ENCODE data around the gene CDKAL1.

Gene CDKAL1

GRCh38 chr6:21264288-21265033 lies 730.2 kb downstream of the CDKAL1 start:
- no peak overlapping the region for H3K4me3 ChIP-seq (ENCODE audit: low read depth, low read length)

- no peak overlapping the region for H3K4me3 ChIP-seq (ENCODE audit: low read depth, low read length)
Measured at GRCh38 chr6:21265034-21265729, 730.9 kb downstream of the CDKAL1 start.

GRCh38 chr6:21265730-21266044 lies 731.4 kb downstream of the CDKAL1 start:
- H3K4me3 ChIP-seq (ENCODE audit: low read depth, low read length): no peak overlapping the region

- H3K4me3 ChIP-seq (ENCODE audit: low read depth, low read length): no peak overlapping the region
Measured at GRCh38 chr6:21270636-21271201, 736.5 kb downstream of the CDKAL1 start.

GRCh38 chr6:21271428-21272155 lies 737.3 kb downstream of the CDKAL1 start:
- H3K4me3 ChIP-seq (ENCODE audit: low read depth, low read length): no peak overlapping the region

GRCh38 chr6:21273451-21273850 lies 739.2 kb downstream of the CDKAL1 start:
- H3K4me3 ChIP-seq (ENCODE audit: low read depth, low read length): no peak overlapping the region

GRCh38 chr6:21274851-21275250 lies 740.6 kb downstream of the CDKAL1 start:
- H3K4me3 ChIP-seq (ENCODE audit: low read depth, low read length): no peak overlapping the region

- no peak overlapping the region for H3K4me3 ChIP-seq (ENCODE audit: low read depth, low read length)
Measured at GRCh38 chr6:21277601-21278374, 743.5 kb downstream of the CDKAL1 start.

GRCh38 chr6:21278375-21278745 lies 744.1 kb downstream of the CDKAL1 start:
- H3K4me3 ChIP-seq (ENCODE audit: low read depth, low read length): no peak overlapping the region

- H3K4me3 ChIP-seq (ENCODE audit: low read depth, low read length): no peak overlapping the region
Measured at GRCh38 chr6:21279619-21280018, 745.4 kb downstream of the CDKAL1 start.

GRCh38 chr6:21281366-21281765 lies 747.1 kb downstream of the CDKAL1 start:
- H3K4me3 ChIP-seq (ENCODE audit: low read depth, low read length): no peak overlapping the region
